GM10847 (cell line): ENCODE data around the gene TMEM86A.

Experiments used
- POLR2A ChIP-seq: IDR thresholded peaks from 2 replicates; pipeline ENCODE4 v1.6.1; 2011; ENCODE audit not compliant: insufficient read length; ENCODE audit errors: extremely low read depth

Gene TMEM86A

DNA sequence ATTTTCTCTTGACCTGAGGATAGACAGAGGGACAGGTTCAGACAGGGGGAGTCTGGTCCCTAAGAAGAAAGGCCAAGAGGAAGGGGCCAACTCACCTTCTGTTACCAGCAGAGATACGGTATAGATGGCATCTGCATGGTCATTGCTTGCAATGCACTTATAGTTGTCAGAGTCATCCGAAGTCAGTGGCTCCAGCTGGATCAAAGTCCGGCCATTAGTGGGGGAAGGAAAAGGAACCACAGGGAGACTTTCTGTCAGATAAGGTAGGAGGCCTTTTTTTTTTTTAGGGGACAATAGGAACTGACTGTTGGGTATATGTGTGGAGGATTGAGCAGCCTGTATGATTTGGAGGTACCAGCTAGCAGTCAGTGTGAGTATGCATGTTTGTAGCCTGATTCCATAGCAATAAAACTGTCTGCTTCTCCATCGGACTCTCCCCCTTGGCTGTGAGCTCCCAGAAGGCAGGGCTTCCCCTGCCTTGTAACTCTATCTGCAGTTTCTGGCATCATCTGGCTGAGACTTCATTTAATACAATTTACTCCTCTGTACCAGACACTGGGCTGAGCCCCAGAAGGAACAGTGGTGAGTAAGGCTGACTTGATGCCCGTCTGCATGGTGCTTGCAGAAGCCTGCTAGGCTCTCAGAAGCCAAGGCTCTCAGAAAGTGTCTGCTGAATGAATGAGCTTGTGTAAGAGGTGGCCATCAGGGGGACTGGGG lies 21.7 kb downstream of the TMEM86A start:
- TF ChIP-seq POLR2A = no peak

DNA sequence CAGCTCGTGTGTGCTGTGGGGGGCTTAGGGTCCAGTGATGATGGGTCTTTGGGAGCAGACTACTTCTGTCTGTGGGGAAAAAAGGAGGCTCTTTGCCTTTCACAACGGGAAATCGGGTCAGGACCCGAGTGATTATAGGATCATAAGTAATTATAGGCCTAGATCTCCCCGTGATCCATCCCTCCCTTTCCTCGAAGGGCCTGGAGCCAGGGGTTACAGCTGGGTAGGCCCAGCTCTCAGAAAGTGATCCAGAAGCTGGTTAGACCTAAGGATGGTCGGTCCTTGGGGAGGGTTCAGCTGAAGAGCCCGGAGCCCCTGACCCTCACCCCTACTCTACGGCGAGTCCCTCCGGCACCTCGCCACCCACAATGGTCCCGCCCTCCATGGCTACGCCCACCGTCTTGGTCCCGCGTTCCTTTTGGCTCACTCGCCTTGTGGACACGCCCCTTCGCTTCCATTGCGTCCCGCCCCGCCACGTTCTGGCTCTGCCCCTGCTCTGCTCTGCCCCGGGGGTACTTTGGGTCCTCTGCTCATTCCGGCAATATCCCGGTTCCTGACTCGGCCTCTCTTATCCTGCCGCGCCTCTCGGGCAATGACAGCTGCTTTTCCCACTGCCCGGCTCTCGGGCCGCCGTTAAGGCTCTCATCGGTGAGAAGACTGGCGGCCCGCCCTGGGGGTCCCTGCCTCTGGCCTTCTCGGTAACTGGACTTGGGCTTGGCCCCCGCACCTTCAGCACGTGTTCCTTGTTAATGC lies 22.4 kb downstream of the TMEM86A start:
- TF ChIP-seq POLR2A = no peak

DNA sequence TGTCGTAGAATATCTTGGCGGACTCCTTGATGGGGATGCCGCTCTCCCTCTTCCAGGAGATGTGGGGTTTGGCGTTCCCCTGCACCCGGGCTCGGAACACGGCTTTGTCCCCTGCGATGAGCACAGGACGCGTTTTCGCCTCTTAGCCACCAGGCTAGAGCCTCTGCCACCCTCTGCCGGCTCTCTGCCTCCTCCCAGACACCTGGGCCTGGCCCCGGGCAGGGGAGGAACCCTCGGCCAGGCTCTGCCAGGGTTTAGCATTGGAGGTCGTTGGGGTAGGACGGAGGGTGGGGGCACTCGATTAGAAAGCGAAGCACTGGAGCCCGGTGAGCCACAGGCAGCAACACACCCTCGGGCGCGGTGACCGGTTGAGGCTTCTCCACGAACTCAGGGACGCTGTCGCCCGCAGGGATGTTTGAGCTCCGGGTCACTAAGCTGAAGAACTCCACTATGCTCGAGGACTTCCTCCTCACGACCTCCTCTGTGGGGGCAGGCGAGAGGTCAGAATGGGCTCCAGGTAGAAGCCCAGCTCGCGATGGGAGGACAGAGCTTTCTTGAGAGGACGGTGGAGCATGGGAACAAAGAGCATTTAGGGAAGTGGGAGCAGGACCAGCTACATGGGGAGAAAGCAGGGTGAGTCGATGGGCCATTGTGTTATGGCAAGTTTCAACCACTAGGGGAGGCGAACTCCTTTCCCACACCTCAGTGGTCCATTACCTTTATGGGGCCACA lies 23.1 kb downstream of the TMEM86A start:
- TF ChIP-seq POLR2A = no peak

DNA sequence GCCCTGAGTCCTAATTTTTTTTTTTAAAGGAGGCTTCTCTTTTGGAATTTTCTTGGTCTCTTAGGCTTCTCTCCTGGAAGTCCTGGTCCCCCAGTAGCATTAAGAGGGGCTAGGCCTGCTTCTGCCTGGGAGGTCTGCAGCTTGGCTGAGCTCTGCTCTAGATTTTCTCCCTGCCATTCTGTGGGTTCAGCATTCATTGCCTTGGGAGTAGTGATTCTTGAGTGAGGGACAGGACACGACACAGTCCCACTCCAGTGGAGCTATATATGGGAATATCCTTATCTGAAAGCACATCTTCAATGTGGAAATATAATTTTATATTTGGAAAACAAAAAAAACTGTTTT lies 23.7 kb downstream of the TMEM86A start:
- no peak for TF ChIP-seq POLR2A

DNA sequence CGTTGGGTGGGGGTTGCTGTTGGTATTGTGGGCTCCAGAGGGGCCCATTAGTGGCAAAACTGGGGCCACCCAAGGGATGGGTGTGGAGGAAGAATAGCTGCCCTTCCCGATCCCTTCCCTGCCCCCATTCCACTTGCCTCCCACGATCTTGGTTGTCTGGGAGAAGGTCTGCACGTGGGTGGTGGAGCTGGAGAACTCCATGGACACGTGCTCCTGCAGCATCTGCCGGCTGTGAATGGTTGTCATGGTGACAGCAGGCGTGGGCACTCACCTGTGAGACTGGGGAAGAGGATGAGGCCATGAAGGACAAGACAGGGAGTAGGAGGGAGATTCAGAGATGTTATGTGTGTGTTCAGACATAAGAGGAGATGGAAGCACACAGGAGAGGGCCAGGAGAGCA lies 25.4 kb downstream of the TMEM86A start:
- no peak for TF ChIP-seq POLR2A

DNA sequence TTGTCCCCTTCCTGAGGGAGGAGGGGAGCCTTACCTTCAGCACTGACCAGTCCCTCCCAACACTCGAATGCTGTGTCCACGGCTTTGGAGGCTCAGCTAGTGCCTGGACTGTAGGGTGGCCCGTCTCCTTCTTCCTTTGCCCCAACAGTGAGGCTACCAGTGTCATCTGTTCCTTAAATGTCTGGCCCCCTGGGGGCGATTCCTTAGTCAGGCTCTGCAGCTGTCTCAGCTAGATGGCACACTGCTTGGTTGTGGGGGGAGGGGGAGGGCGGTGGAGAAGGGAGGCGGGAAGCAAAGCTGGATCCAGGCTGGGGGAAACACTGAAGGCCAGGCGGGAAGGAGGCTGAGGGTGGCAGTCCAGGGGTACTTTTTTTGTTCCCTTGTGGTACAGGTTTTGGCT lies 27.5 kb downstream of the TMEM86A start, which contains the start of gene IGSF22:
Gene IGSF22 (minus strand): TSS at position 149 of the 400 bp plus-strand sequence. CDS start 1,952 bp downstream, outside the sequence.
- TF ChIP-seq POLR2A = no peak

DNA sequence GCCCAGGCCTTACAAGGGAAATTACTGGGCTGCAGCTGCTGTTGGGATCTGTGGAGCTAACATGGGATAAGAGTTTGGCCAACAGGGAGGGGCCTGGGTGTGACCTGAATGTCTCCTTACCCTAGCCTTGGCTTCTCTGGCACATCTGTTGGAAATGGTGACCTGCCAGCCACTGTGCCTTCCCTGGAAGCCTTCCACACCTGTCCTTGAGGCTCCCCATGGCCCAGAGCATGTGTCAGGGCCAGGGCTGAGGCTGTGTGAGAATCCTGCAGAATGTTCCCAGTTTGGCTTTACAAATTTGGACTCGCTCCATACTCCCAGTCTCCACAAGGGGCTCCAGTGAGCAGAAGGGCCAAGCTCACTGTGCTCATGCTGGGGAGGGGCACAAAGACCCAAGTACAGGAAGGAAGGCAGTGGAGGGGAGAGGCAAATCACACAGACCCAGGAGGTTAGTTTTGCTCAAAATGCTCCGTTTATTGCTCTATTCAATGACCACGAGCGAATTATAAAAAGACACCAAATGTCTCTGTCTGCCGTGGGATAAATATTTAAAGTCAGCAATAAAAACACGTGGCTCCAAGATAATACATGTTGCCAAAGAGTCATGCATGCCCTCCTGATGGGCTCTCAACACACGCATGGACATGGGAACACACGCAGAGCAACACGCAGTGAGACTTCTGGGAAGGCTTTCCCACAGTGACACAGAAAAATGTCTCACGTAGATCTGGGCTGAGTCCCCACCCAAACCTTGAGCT lies 29.1 kb downstream of the TMEM86A start:
- no peak for TF ChIP-seq POLR2A

DNA sequence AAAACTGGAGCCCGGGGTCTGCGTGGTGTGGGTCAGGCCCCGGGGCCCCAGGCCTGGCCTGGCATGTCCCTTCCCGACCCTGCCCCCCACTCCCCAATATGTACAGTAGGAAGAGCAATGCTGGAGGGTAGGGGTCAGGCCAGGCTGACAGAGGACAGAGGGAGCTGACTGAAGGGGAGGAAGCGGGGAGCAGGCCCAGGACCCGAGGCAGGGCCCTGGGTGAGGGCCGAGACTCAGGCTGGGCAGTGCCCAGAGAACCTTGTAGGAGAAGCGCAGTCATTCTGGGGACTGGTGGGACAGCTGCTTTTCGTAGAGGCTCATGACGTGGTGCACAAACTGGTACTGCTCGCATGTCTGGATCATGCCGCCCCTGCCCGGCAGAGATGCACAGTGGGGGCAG lies 30.1 kb downstream of the TMEM86A start:
- no peak for TF ChIP-seq POLR2A

DNA sequence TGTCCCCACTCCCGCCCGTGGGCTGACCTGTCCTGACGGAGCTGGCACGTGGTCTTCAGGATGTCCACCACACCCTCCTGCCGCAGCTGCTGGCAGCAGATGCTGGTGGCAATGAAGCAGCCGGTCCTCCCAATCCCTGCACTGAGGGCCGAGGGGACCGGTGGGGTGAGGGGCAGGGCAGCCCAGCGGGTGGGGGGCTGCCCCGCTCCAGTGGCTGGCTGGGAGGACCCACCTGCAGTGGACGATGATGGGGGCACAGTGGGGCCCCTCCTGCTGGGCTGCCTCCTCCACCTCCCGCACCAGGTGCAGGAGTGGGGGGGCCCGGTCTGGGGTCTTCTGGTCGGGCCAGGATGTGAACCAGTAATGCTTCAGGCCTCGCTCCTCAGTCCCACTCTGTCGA lies 30.8 kb downstream of the TMEM86A start:
- no peak for TF ChIP-seq POLR2A

DNA sequence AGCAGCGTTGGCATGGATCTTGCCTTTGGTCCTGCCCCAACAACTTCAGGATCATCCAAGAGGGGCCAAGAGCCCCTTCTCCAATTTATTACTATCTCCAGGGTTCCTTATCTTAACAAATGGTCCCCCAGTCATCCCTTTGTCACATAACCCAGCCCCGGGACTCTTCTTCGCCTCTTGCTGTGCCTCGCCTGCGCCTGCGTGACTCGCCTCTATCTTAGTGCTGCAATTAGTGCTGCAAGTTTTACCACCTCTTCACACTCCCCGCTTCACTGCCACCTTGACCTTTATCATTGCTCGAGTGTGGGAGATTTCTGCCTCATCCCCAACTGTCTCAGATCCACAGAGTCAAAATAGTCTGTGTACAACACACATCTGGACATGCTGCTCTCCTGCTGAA lies 31.4 kb downstream of the TMEM86A start:
- TF ChIP-seq POLR2A = no peak

DNA sequence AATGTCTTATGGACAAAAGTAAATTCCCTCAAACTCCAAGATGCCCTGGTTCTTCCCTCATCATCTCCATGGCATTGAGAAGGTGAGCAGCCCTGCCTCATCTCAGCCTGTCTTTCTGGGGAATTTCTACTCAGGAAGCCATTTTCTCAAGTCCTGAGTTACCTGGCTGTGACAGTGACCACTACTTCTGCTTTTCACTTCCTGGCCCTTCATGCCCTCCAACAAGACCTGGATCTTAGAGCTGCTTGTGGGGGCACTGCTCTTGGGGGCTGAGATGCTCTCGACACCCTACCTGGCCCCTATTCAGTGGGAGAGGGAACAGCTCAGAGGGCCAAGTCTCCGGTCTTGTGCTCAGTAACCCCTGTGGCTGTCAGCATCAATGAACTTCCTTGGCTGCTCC lies 32.9 kb downstream of the TMEM86A start:
- TF ChIP-seq POLR2A = no peak

DNA sequence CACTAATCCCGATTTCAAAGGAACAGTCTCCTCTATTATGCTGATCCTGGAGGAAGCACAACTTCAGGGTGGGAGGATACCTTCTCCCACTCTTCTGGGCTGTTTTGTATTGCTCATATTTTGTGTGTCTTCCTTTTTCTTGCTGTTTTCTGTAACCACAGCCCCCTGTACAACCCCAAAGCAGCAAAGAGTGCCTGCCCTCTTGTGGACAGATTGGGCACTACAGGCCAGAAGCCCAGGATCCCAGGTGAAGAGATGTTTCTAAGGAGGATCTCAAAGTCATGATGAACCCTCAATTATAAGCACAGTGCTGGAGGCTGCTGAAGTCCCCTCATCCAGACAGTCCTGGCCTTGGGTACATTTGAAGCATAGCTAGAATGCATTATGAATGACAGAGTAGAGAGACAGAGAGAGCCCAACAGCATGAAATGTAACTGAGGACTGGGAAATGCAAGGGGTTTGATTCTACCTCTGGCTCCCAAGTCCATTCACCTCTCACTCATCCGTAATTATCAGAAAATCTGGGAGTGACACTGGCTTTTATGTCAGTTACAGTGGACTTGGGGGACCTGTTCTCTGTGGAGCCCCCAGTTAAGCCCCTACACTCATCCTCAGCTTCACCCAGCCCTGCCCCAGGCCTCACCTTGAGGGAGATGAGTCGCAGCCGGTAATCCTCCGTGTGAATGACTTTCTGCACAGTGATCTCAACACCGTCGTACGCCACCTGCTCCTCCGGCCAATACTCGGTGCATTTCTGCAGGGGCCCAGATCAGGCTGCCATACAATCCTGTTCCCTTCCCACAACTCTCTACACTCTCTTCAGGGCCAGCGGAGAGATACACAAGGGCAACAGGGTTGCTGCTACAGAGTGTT lies 33.6 kb downstream of the TMEM86A start:
- TF ChIP-seq POLR2A = no peak

DNA sequence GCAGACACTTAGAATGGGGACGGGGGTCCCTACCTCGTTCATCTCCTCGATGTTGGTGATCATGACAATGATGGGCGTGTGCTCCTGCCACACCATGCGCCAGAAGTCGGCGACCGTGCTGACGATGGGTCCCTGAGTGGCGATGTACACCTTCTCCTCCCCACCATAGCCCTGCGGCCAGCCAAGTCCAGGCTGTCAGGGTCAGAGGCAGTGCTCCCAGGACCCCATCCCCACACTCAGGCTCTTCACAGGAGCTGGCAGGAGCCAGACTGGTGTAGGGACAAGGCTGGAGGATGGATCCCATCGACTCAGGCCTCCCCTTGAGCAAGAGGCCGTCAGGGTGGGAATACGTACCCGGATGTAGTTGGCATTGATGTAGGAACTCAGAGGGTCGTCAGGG lies 34.6 kb downstream of the TMEM86A start:
- no peak for TF ChIP-seq POLR2A

DNA sequence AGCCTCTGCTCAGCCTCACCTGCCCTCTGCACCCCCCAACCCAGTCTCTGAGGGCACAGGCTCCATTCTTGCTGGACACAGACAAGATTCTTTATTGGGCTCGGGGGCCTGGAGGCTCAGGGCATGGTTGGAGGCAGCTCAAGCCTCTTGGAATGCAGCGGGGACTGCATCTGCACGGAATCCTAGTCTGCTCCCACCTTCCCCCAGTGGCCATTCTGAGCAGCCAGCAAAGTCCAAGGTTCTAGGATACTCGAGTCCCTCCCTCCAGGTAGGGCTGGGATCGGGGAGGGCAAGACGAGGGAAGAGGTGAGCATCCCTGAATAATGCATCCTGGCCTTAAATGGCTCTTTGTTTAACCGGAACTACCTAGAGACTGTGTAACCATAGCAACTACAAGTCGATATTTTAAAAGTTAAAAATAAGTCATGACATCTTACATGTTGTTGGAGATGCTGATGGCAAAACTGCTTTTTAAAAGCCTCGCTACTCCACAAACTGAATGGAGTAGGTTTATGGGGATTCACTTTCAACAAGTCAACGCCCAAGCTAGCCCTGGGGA lies 38.1 kb downstream of the TMEM86A start:
- no peak for TF ChIP-seq POLR2A
